Stimulated activated CD4-positive, alpha-beta T cell treated with anti-CD3 and anti-CD28 coated beads, Interleukin-12 subunit alpha, Interleukin-12 subunit beta, amount 100 ng/mL, for 48 hours (primary cell): Measurements from ENCODE around the gene NAPA.

Experiments
- DNase-seq, 3 donors: peaks; one replicate each; pipeline ENCODE4 v3.0.0-alpha.2; 2020; ENCODE audit warnings: low read depth in 2 of 3, low spot score in 1 of 3

NAPA gene

DNA sequence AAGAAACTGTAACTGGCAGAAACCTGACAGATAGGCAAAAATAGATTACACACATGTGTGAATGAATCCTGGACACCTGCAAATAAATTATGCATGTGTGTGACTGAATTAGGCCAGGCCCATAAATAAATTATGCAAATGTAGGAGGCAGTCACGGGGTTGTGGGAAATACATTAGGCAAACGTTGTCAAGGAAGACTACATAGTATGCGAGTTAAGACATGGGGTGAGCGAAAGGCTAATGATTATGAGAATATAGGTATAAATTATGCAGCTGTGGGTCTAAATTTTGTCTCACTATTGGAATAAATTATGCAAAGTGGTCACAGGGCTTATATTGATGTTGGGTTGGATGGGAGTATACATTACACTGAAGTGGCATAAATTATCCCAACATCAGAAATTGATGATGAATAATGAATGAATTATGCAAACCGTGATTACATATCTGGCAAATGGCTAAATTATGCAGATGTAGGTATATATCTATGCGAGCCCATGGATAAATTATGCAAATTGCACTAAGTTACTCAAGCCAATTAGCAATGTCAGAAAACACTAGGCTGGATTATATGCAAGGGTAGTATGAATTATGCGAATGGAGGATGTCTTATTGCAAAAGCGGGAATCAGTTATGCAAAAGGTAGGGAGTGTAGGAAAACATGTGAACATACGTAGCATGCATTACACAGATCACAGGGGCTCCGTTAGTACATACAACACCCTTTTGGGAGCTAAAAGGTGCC is 50.0 kb downstream of the NAPA start:
- no peak for DNase-seq

DNA sequence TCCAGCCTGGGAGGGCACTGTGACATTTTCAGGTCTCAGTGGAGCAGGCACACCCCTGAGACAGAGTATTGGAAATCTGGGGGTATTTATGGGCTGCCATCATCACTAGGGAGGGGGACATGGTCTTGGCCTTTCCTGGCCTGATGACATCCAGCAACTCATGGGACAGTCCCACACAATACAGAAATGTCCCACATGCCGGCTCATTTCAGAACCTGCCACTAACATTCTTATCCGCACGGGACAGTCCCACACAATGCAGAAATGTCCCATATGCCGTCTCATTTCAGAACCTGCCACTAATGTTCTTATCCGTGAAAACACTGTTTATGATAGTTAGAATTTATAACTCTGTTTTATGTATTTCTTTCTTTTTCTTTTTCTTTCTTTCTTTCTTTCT is 53.0 kb downstream of the NAPA start:
- DNase-seq, result no peak

GRCh38 chr19:47459477-47459876 is 55.4 kb downstream of the NAPA start:
- no peak for DNase-seq

GRCh38 chr19:47458672-47459071 is 56.2 kb downstream of the NAPA start:
- DNase-seq, result no peak

GRCh38 chr19:47456721-47457474 is 58.0 kb downstream of the NAPA start:
- DNase-seq, result no peak

- DNase-seq, result no peak
Measured at GRCh38 chr19:47450478-47450877, 64.4 kb downstream of the NAPA start.

DNA sequence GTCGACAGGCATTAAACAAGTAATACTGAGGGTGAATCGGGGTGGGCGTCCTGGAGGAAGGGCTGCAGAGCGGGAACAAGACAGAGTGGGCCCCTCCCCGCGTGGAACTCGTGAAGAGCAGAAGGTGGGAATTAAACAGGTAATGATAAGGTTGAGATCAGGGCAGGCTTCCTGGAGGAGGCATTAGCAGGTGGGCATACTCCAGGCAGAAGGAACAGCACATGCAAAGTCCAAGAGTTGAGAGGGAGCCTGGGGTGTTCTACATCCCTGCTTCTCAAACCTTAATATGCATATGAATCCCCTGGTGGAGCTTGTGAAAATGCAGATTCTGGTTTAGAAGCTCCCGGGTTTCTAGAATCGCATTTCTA is 66.5 kb downstream of the NAPA start:
- DNase-seq, result no peak

DNA sequence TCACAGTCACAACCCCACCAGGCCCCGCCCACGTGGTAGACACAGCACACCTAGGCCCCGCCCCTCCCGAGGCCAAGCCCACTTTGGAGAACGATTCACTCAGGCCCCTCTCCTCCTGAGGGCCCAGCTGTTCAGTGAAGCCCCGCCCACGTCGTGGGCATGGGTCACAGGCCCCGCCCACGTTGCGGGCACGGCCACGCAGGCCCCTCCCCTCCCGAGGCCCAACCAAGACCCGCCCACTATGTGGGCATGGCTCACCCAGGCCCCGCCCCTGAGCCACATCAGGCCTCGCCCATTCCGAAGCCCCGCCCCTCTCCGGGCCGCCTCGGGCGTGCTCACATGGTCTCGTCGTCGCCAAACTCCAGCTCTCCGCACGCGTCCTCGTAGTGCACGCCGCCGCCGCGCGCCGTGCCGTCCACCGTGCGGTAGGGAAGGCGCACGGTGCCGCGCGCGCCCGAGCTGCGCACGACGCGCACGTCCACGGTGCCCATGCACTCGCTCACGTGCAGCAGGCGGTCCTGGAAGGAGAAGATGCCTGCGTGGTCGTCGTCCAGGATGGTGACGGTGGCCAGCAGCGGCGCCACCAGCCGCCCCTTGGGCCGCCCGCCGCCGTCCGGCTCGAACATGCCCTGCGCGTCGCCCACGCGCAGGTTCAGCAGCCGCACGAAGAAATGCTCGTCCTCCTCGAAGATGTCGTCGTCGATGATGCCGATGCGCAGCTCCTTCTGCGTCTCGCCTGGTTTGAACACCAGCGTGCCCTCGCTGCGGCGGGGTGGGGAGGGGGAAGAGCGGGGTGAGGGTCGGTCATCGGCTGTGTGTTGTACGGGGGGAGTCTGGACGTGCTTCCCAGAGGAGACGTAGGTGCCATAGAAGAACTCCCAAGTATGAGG is 67.1 kb downstream of the NAPA start:
- DNase-seq, result peak; percentile 59 to 76 (median 64)

DNA sequence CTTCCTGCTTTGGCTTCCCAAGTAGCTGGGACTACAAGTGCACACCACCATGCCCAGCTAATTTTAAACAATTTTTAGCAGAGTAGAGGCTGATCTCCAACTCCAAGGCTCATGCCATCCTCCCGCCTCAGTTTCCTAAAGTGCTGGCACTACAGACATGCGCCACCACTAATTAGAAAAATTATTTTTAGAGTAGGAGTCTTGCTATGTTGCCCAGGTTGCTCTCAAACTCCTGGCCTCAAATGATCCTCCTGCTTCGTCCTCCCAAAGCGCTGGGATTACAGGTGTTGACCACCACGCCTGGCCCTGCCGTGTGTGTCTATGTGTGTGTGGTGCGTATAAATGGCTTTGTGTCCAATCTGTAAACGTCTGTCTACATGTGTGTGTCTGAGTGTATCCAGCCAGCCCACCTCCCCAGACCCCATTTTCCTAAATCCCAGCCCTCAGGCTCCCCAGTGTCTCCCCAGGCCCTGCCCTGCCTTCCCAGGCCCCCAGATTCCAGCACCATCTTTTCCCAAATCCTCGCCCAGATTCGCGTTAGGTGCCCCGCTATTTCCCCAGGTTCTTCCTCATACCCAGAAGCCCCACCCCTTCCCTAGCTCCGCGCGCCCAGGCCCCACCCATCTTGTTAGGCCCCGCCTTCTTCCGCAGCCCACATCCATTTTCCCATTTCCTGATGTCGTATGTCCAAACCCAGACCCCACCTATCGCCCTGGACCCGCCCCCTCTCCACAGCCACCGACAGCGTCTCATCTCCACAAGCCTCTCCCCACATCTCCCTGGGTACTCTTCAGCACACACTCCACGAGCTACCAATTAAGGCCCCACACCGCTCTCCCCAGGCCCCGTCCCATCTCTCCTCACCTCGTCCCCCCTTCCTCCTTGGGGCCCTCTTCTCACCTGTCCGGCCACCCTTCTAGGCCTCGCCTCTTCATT is 68.1 kb downstream of the NAPA start:
- DNase-seq, result peak in 1 of 3 donors; percentile 29

GRCh38 chr19:47445937-47446402 is 68.9 kb downstream of the NAPA start:
- peak in 1 of 3 donors; percentile 26 for DNase-seq

DNA sequence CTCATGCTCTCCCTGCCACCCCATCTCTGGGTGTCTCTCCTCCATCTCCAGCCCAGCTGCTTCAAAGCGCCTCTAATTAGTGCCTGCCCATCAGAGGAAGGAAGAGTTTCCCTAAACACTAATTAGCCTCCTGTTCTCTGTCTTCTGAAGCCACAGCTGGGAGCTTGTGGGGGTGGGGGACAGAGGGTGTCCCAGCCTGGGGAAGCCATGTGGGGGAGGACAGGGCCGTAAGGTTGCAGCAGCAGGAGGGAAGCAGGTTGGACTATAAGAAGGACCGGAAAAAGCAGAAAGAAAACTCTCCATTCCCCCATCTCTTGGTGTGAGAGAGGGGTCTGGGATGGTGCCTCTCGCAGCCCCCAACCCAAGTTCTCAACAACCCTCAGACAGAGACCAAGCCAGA is 69.3 kb downstream of the NAPA start:
- no peak for DNase-seq

DNA sequence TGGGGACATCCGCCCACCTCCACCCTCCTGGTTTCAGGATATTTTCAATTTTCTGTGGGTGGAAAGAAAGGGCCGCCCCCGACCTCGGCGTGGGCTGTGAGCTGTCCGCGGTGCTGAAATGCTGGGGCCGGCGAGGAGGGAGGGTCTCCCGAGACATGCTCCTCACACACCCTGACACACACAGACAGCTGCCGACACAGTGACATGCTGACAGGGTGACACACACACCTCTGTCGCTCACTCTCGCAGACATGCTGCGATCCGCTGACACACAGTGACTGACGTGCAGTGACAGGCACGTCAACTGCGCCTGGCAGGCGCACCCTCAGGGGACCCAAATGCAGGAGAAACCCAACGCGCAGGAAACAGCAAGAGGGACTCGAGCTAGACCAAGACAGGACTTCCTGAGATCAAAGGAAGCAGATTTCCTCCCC is 70.5 kb downstream of the NAPA start:
- DNase-seq, result no peak

GRCh38 chr19:47443331-47443730 is 71.5 kb downstream of the NAPA start:
- no peak for DNase-seq

GRCh38 chr19:47438793-47439220 is 76.1 kb downstream of the NAPA start:
- no peak for DNase-seq
